OCI-LY3 (cell line): ENCODE data around the gene DQX1.

Experiments used
- CTCF ChIP-seq: fragments of 200-600, 300-600 bp; sonication (generic); IDR thresholded peaks from 2 replicates; pipeline ENCODE4 v1.5.1; 2014; ENCODE audit warnings: antibody characterized with exemption, low read length, low read depth
- EZH2phosphoT487 ChIP-seq: fragments of 200-600 bp; shearing (Covaris generic); IDR thresholded peaks from 2 replicates; pipeline ENCODE4 v1.6.1; 2018; ENCODE audit warnings: antibody characterized with exemption, mixed run types, low read depth

- TF ChIP-seq CTCF (no peak), EZH2phosphoT487 (no peak)
Observed at GRCh38 chr2:74527741-74528140, 1.7 kb upstream of the DQX1 start.
